Measurements from ENCODE around the gene PRR35.

Gene PRR35

DNA sequence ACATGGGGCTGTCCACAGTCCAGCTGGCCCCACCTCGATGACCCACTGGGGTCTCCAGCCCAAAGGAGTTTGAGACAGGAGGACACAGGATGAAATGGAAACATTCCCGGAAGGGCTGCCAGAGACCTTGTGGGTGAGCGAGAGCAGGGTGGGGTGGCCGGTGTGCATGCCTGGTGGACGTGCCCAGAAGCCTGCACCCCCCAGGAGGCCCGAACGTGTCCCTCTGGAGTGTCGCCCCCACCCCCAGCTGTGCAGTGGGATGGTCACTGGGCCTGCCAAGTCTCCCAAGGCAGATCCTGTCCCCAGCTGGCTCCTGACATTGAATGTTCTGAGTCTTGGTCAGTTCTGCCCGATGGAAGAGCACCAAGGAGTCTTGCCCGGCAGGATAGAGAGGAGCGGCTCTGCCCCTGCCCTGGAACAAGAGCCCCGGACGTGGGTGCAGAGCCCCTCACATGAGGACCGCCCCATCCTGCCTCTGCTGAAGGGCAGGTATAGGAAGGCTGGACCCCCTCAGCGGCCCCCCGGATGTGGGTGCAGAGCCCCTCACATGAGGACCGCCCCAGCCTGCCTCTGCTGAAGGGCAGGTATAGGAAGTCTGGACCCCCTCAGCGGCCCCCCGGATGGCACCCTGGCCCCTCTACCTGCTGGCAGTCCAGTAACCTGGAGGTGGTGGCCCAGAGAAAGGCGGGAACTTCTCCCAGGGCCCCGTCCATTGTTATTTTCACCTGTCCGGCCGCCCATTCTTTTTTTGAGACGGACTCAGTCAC, 35.7 kb upstream of the PRR35 start:
- DNase-seq (ENCODE audit: low read depth): no peak
- H3K4me3 ChIP-seq (replicated peaks; ENCODE audit: low read depth, low read length): no peak overlapping the region
- TF ChIP-seq, protein P1, sequence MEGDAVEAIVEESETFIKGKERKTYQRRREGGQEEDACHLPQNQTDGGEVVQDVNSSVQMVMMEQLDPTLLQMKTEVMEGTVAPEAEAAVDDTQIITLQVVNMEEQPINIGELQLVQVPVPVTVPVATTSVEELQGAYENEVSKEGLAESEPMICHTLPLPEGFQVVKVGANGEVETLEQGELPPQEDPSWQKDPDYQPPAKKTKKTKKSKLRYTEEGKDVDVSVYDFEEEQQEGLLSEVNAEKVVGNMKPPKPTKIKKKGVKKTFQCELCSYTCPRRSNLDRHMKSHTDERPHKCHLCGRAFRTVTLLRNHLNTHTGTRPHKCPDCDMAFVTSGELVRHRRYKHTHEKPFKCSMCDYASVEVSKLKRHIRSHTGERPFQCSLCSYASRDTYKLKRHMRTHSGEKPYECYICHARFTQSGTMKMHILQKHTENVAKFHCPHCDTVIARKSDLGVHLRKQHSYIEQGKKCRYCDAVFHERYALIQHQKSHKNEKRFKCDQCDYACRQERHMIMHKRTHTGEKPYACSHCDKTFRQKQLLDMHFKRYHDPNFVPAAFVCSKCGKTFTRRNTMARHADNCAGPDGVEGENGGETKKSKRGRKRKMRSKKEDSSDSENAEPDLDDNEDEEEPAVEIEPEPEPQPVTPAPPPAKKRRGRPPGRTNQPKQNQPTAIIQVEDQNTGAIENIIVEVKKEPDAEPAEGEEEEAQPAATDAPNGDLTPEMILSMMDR (IDR thresholded peaks at IDR 0.05; ENCODE audit: low read length, missing control alignments): no peak

DNA sequence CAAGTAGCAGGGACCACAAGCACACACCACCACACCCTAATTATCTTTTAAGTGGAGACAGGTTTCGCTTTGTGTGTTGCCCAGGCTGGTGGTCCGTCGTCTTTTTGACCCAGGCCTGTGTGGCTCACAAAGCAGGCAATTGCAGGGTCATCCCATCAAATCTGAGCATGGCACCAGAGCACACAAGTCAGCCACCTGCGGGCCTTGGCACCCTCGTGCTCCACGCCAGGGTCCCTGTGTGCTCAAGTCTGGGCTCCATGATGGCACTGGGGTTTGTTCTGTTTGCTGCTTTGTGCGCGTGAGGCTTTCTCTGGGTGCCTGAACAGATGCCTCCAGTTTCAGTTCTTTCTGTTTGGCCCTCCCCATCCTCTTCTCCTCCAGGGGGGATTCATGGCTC, 35.1 kb upstream of the PRR35 start:
- DNase-seq (ENCODE audit: low read depth): no peak
- H3K4me3 ChIP-seq (replicated peaks; ENCODE audit: low read depth, low read length): no peak overlapping the region
- TF ChIP-seq, protein P1 (IDR thresholded peaks at IDR 0.05; ENCODE audit: low read length, missing control alignments): no peak

DNA sequence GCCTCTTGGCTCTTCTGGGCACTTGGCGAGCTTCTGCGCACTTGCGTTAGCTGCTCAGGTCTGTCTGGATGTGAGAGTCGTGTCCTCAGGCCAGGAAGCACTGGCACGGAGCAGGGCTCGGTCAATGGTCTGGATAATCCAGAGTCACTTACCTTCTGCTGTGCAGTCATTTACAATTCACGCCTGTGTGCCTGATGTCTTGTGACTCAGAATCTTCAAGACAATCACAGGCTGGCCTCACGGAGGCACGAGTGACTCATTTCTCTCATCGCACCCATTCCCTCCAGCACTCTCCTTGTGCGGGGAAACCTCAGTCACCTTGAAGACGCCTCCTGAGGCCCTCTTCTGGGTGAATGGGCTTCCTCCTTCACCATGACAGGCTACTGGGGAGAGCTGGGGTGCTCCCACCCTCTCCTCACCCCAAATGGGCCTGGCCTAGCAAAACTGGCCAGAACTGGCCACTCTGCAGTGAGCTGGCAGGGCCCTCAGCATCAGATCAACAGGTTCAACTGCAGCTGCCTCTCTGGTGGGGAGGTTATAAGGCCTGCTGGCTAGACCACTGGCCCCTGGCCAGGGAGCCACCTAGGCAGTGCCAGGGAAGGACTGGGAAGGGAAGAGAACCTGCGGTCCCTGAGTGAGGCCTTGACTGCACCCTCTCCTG, 34.5 kb upstream of the PRR35 start:
- H3K4me3 ChIP-seq (replicated peaks; ENCODE audit: low read depth, low read length): peak overlapping the region; percentile 76
- TF ChIP-seq, protein P1 (IDR thresholded peaks at IDR 0.05; ENCODE audit: low read length, missing control alignments): no peak
- peak; percentile 80 for DNase-seq (ENCODE audit: low read depth)

DNA sequence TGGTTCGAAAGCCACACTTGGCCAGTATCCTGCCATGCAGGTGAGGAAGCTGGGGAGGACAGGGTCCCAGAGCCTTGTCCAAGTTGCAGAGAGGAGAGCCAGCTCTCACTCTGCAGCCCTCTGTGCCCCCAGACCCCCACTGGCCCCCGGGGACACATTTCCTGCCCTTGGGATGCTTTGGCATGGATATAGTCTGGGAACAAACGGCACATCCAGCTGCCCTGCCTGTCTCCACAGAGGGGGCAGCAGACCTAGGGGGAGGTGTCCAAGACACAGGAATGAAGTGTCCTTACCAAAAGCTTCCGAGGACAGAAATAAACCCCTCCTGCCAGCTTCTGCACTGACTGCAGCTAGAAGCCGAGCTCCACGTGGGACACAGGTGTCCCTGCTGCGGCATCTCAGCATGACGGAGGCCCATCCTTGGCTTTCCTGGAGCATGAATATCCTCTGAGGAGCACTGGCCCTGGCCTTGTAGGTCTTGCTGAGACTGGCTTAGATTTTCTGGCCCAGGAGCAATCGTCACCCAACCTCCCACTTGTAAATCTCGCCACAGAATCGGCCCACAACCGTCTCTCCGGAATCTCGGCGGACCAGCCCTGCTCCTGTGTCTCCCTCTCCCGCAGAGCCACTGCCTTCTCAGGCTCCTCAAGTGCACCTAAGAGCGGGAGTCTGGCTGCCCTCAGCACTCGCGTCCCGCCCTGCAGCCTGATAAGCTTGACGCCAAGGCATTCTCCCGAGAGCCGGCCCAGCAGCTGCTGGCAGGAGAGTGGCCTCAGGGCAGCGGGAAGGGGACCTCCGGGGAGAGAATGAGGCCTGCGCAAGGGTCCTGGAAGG, 33.8 kb upstream of the PRR35 start:
- peak; percentile 46 for DNase-seq (ENCODE audit: low read depth)
- peak overlapping the region; percentile 76 for H3K4me3 ChIP-seq (replicated peaks; ENCODE audit: low read depth, low read length)

DNA sequence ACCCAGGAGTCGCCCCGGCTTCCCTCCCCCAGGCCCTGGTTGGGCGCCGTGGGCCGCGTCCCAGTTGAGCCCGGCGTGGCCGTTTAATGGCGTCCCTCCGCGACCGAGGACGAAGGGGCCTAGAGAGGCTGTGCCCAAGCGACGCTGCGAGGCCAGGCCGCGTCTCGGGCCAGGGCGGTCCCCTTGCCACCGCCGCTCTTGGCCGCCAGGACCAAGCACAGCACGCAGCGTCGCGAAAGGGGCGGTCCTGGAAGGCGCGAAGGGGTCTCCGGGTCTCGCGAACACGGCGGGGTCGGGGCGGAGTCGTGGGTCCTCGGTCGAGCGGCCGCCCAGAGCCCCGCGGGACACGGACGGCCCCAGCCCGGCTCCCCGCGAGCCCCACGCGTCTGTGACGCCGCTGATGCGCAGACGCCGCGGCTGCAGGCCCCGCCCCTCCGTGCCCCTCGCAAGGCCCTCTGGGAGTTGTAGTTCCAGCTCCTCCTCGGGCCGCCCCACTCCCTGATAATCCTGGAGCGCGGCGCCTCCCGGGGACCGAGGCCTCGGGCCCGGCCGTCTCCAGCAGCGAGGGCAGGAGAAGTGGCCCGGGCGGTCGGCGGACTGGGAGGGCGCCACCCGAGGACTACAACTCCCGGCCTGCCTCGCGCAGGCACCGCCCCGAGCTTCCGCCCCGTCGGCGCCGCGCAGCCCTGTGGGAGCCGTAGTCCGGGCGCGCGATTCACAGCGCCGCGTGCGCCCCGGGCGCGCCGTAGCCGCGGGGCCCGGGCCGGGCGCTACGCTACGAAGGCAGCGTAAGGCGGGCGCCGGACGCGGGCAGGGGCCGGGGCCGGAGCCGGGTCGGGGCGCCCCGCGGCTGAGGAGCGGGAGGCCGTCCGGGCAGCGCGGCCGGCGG, 32.9 kb upstream of the PRR35 start, which contains the start of gene CAPN15:
Gene CAPN15, plus strand, starts transcription at position 698 of the 889 bp plus-strand sequence. CDS start 19,127 bp downstream, outside the sequence.
- H3K4me3 ChIP-seq (replicated peaks; ENCODE audit: low read depth, low read length): peak within 1 kb of the TSS; percentile 76
- peak; percentile 86 for DNase-seq (ENCODE audit: low read depth)
- TF ChIP-seq, protein P1 (IDR thresholded peaks at IDR 0.05; ENCODE audit: low read length, missing control alignments): no peak

More for the DNA sequence above, 33.8 kb upstream of the PRR35 start:
- TF ChIP-seq, protein P1 (IDR thresholded peaks at IDR 0.05; ENCODE audit: low read length, missing control alignments): no peak
